A549 (cell line): Measurements from ENCODE around the gene CATSPERE. TPM values are rescaled to one million over a fixed set of nuclear protein-coding genes. Genes with fewer than 3 reads are reported as not detected.

ENCODE experiments used
- ATAC-seq, 2 experiments: fragments of 200-7000 bp in 1 of 2; fragments of >200 bp in 1 of 2; cut with Nextera tagmentation in 1 of 2; cut with Tn5 transposase in 1 of 2; 3 replicates each; pipeline versions ENCODE4 v1.8.0 to v1.9.1; 2018 to 2020; ENCODE audit warnings: mild to moderate bottlenecking in 1 of 2, moderate library complexity in 1 of 2
- CTCF ChIA-PET: fragments of 300-600 bp; sonication (Branson Sonifier 250); formaldehyde crosslinking; extraction: SDS; loops from one replicate; lab custom pipeline; 2021; ENCODE audit warnings: antibody characterized with exemption, inconsistent platforms; lab: Yijun Ruan, JAX
- POLR2A ChIA-PET: fragments of 350-600 bp; formaldehyde crosslinking; extraction: SDS; loops from one replicate; lab custom pipeline; 2021; ENCODE audit warnings: antibody characterized with exemption, inconsistent platforms; lab: Yijun Ruan, JAX
- DNase-seq, 2 experiments: peaks; one replicate each; pipeline versions ENCODE4 v3.0.0 to v3.0.0-alpha.2; 2011 to 2016; ENCODE audit warnings: low read depth in 1 of 2, low spot score in 1 of 2
- FAIRE-seq: peaks from 2 replicates; lab custom pipeline; 2011; peaks lifted over from hg19 to GRCh38; lab: Jason Lieb, UNC
- H3K27ac ChIP-seq, 2 experiments: fragments of >200 bp; sonication (Bioruptor Twin); formaldehyde crosslinking; 3 replicates each; pipeline ENCODE4 v1.5.1; 2016 to 2017
- H3K4me1 ChIP-seq: fragments of >200 bp; sonication (Bioruptor Twin); formaldehyde crosslinking; 3 replicates; pipeline ENCODE4 v1.6.1; 2016
- H3K4me2 ChIP-seq: fragments of >200 bp; sonication (Bioruptor Twin); formaldehyde crosslinking; 3 replicates; pipeline ENCODE4 v1.6.1; 2016
- H3K4me3 ChIP-seq: fragments of >200 bp; sonication (Bioruptor Twin); formaldehyde crosslinking; 3 replicates; pipeline ENCODE4 v1.5.1; 2016
- H3K9me3 ChIP-seq: fragments of >200 bp; sonication (Bioruptor Twin); formaldehyde crosslinking; 3 replicates; pipeline ENCODE4 v1.6.1; 2016
- CBX8 ChIP-seq: fragments of 200-600 bp; sonication (generic); IDR thresholded peaks from 2 replicates; pipeline ENCODE4 v1.6.1; 2016
- CHD2 ChIP-seq: fragments of 150-350 bp; IDR thresholded peaks from 2 replicates; pipeline ENCODE4 v1.6.1; 2014; ENCODE audit warnings: low read length; ENCODE audit not compliant: partially characterized antibody
- EHF ChIP-seq: fragments of 250-450 bp; sonication (Bioruptor Pico); IDR thresholded peaks from 2 replicates; pipeline ENCODE4 v1.5.0; 2020; ENCODE audit warnings: mild to moderate bottlenecking
- EHMT2 ChIP-seq: fragments of 200-600 bp; sonication (generic); IDR thresholded peaks from 2 replicates; pipeline ENCODE4 v1.6.1; 2016; ENCODE audit warnings: antibody characterized with exemption, low read depth, mild to moderate bottlenecking, moderate library complexity
- EP300 ChIP-seq, 2 experiments: fragments of >200 bp; sonication (Bioruptor Twin); formaldehyde crosslinking; IDR thresholded peaks; 2 replicates in 1 of 2; 3 replicates in 1 of 2; pipeline ENCODE4 v1.6.1; 2016 to 2017
- ESRRA ChIP-seq: fragments of 150-350 bp; IDR thresholded peaks from 2 replicates; pipeline ENCODE4 v1.6.1; 2014; ENCODE audit warnings: mild to moderate bottlenecking, low read length, borderline replicate concordance
- FOSB ChIP-seq: fragments of 250-450 bp; sonication (Bioruptor Pico); IDR thresholded peaks from 2 replicates; pipeline ENCODE4 v1.5.0; 2020; ENCODE audit warnings: mild to moderate bottlenecking, moderate library complexity
- FOSL2 ChIP-seq, 2 experiments: fragments of 450-650 bp in 1 of 2; fragments of >200 bp in 1 of 2; sonication (Bioruptor Twin) in 1 of 2; formaldehyde crosslinking; IDR thresholded peaks; 2 replicates each; pipeline versions ENCODE4 v1.5.0 to v1.6.1; 2016 to 2020; ENCODE audit warnings: mild to moderate bottlenecking in 1 of 2, moderate library complexity in 1 of 2
- GATA3 ChIP-seq: IDR thresholded peaks from 2 replicates; pipeline ENCODE4 v1.6.1; 2012; ENCODE audit warnings: borderline replicate concordance
- HDAC2 ChIP-seq: fragments of 200-600 bp; sonication (generic); IDR thresholded peaks from 2 replicates; pipeline ENCODE4 v1.6.1; 2016
- HOXB5 ChIP-seq: fragments of 250-450 bp; sonication (Bioruptor Pico); IDR thresholded peaks from 2 replicates; pipeline ENCODE4 v1.5.0; 2020; ENCODE audit warnings: mild to moderate bottlenecking, moderate library complexity
- JUN ChIP-seq, 2 experiments: fragments of >200 bp; sonication (Bioruptor Twin); formaldehyde crosslinking; IDR thresholded peaks; 2 replicates in 1 of 2; 3 replicates in 1 of 2; pipeline ENCODE4 v1.6.1; 2016 to 2017
- JUNB ChIP-seq: fragments of >200 bp; sonication (Bioruptor Twin); formaldehyde crosslinking; IDR thresholded peaks from 2 replicates; pipeline ENCODE4 v1.6.1; 2016
- KDM5A ChIP-seq: fragments of 200-600 bp; sonication (generic); IDR thresholded peaks from 2 replicates; pipeline ENCODE4 v1.6.1; 2016; ENCODE audit warnings: antibody characterized with exemption, mild to moderate bottlenecking
- RCOR1 ChIP-seq: fragments of 150-350 bp; IDR thresholded peaks from 2 replicates; pipeline ENCODE4 v1.6.1; 2014; ENCODE audit warnings: antibody characterized with exemption, low read length, low read depth
- SMC3 ChIP-seq: fragments of >200 bp; sonication (Bioruptor Twin); formaldehyde crosslinking; IDR thresholded peaks from 3 replicates; pipeline ENCODE4 v1.6.1; 2018; ENCODE audit warnings: inconsistent platforms
- ZC3H11A ChIP-seq: fragments of 450-650 bp; IDR thresholded peaks from 2 replicates; pipeline ENCODE4 v1.6.1; 2014; ENCODE audit warnings: antibody characterized with exemption, mild to moderate bottlenecking
- WGBS: methylation state at CpG from one replicate; pipeline ENCODE4 v1.1.6; 2017; ENCODE audit errors: missing lambda C conversion rate; 5-methylcytosine and 5-hydroxymethylcytosine counted together
- polyA plus RNA-seq, 4 experiments: library from polyadenylated mRNA; depleted of rRNA in 3 of 4; stranded (reverse); fragments of >200 nt; fragmentation: RNase III in 1 of 4; extraction: RNeasy Plus Mini Kit Qiagen cat#74134 plus additional on column Dnase treatment in 1 of 4; gene quantifications; 2 replicates in 3 of 4; 3 replicates in 1 of 4; pipeline ENCODE4 v1.2.3, GENCODE V29; 2011 to 2017
- TF ChIP-seq, protein P1 (sequence below): IDR thresholded peaks from 2 replicates; pipeline ENCODE4 v1.6.1; 2012; ENCODE audit warnings: low read depth, borderline replicate concordance
- TF ChIP-seq, protein P2 (sequence below): fragments of 250-450 bp; sonication (Bioruptor Pico); IDR thresholded peaks from 2 replicates; pipeline ENCODE4 v1.5.0; 2021; ENCODE audit warnings: mild to moderate bottlenecking, moderate library complexity, borderline replicate concordance
- TF ChIP-seq, protein P3 (sequence below): fragments of 450-650 bp; IDR thresholded peaks from 2 replicates; pipeline ENCODE4 v1.6.1; 2014; ENCODE audit warnings: antibody characterized with exemption
- TF ChIP-seq, protein P4 (sequence below): fragments of 200-600 bp; sonication (generic); IDR thresholded peaks from 2 replicates; pipeline ENCODE4 v1.6.1; 2016; ENCODE audit warnings: antibody characterized with exemption, mild to moderate bottlenecking, moderate library complexity

CATSPERE gene
- polyA plus RNA-seq, 2 of the 4 experiments (the other 2 are of a cell fraction), result 0.25 to 0.43 TPM

DNA sequence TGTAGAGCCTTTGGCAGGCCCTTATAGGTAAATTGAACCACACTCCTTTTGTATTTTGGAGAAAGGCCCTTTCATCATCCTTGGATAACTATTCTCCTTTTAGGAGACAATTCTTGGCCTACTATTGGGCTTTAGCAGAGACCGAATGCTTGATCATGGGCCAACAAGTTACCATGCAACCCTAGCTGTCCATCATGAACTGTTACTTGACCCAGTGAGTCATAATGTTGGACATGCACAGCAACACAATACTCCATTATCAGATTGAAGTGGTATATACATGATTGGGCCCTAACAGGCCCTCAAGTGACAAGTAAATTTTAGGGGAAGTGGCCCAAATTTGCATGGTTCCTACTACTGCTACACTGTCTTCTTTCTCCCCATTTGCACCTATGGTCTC lies 84.4 kb downstream of the CATSPERE start (continued):
- TF ChIP-seq ZC3H11A, result no peak
- TF ChIP-seq, all 56 proteins: peak for 0

DNA sequence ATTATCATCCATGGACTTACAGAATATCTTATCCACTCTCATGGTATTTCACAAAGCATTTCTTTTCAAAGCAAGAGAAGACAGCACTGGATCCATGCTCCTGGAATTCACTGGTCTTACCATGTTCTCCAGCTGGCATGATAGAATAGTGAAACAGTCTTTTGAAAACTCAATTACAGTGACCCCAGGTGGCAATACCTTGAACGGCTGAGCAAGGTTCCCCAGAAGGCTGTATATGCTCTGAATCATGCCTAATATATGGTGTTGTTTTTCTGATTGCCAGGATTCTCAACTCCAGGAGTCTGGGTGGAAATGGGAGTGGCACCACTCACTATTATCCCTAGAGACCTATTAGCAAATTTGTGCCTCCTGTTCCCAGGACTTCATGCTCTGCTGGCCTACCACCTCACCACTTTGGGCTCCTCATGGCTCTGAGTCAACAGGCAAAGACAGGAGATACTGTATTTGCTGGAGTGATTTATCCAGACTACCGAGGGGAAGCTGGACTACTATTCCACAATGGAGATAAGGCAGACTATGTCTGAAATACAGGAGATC lies 87.6 kb downstream of the CATSPERE start:
- WGBS, result 8% methylated on average over 2 of the region's 2 CpGs
- ATAC-seq (no peak), DNase-seq (no peak), FAIRE-seq (no peak)
- ChIA-PET CTCF (interaction anchor here (1.0 kb wide), 1 partner anchor 101 kb away, joined by 3 read pairs; no protein-coding TSS in a partner anchor), POLR2A (no interaction called here)
- TF ChIP-seq EHMT2 (no peak), JUNB (no peak), RCOR1 (no peak), FOSB (CRISPR knock-in tag) (no peak)
- Histone ChIP-seq H3K4me1 (peaks cover 5% of the 10 kb centered on the region; the same call in 1 of the 3 replicates), H3K4me2 (no peak overlapping the region), H3K9me3 (peaks cover 3% of the 10 kb centered on the region; the same call in 1 of the 3 replicates), H3K27ac (no peak overlapping the region), H3K4me3 (no peak overlapping the region)

DNA sequence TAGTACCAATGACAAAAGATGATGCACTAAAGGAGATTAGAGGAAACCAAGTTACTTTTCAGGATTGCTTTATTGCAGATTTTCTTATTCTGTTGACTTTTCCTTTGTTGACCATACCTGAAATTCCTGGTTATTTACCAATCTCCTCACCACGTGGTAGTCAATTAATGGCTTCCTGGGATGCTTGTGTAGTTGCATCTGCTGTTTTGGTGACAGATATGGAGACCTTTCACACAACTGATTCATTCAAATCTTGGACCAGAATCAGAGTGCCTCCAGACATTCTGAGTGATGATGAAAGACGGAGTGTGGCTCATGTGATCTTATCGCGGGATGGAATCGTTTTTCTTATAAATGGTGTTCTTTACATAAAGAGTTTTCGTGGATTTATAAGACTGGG lies 91.3 kb downstream of the CATSPERE start:
- no peak for FAIRE-seq
- no peak overlapping the region for H3K4me3 ChIP-seq
- TF ChIP-seq ESRRA, result no peak
- no peak for TF ChIP-seq JUNB
- TF ChIP-seq KDM5A, result no peak
- no peak for TF ChIP-seq CHD2
- TF ChIP-seq CBX8, result no peak
- TF ChIP-seq HDAC2, result no peak
- no peak for TF ChIP-seq EP300 (IDR thresholded peaks at IDR 0.05)
- no peak for TF ChIP-seq JUN (IDR thresholded peaks at IDR 0.05)
- TF ChIP-seq, protein P1, sequence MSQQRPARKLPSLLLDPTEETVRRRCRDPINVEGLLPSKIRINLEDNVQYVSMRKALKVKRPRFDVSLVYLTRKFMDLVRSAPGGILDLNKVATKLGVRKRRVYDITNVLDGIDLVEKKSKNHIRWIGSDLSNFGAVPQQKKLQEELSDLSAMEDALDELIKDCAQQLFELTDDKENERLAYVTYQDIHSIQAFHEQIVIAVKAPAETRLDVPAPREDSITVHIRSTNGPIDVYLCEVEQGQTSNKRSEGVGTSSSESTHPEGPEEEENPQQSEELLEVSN, result no peak
- TF ChIP-seq HOXB5 (CRISPR knock-in tag), result no peak
- TF ChIP-seq, protein P2, sequence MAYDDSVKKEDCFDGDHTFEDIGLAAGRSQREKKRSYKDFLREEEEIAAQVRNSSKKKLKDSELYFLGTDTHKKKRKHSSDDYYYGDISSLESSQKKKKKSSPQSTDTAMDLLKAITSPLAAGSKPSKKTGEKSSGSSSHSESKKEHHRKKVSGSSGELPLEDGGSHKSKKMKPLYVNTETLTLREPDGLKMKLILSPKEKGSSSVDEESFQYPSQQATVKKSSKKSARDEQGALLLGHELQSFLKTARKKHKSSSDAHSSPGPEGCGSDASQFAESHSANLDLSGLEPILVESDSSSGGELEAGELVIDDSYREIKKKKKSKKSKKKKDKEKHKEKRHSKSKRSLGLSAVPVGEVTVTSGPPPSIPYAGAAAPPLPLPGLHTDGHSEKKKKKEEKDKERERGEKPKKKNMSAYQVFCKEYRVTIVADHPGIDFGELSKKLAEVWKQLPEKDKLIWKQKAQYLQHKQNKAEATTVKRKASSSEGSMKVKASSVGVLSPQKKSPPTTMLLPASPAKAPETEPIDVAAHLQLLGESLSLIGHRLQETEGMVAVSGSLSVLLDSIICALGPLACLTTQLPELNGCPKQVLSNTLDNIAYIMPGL (CRISPR knock-in tag), result no peak
- no peak for TF ChIP-seq EHF
- TF ChIP-seq, protein P3, sequence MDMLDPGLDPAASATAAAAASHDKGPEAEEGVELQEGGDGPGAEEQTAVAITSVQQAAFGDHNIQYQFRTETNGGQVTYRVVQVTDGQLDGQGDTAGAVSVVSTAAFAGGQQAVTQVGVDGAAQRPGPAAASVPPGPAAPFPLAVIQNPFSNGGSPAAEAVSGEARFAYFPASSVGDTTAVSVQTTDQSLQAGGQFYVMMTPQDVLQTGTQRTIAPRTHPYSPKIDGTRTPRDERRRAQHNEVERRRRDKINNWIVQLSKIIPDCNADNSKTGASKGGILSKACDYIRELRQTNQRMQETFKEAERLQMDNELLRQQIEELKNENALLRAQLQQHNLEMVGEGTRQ, result no peak
- TF ChIP-seq GATA3, result no peak
- TF ChIP-seq ZC3H11A, result no peak
- TF ChIP-seq SMC3, result no peak
- TF ChIP-seq FOSL2 (IDR thresholded peaks at IDR 0.05), result no peak
- TF ChIP-seq FOSL2 (CRISPR knock-in tag; IDR thresholded peaks at IDR 0.05), result no peak
- TF ChIP-seq, protein P4, sequence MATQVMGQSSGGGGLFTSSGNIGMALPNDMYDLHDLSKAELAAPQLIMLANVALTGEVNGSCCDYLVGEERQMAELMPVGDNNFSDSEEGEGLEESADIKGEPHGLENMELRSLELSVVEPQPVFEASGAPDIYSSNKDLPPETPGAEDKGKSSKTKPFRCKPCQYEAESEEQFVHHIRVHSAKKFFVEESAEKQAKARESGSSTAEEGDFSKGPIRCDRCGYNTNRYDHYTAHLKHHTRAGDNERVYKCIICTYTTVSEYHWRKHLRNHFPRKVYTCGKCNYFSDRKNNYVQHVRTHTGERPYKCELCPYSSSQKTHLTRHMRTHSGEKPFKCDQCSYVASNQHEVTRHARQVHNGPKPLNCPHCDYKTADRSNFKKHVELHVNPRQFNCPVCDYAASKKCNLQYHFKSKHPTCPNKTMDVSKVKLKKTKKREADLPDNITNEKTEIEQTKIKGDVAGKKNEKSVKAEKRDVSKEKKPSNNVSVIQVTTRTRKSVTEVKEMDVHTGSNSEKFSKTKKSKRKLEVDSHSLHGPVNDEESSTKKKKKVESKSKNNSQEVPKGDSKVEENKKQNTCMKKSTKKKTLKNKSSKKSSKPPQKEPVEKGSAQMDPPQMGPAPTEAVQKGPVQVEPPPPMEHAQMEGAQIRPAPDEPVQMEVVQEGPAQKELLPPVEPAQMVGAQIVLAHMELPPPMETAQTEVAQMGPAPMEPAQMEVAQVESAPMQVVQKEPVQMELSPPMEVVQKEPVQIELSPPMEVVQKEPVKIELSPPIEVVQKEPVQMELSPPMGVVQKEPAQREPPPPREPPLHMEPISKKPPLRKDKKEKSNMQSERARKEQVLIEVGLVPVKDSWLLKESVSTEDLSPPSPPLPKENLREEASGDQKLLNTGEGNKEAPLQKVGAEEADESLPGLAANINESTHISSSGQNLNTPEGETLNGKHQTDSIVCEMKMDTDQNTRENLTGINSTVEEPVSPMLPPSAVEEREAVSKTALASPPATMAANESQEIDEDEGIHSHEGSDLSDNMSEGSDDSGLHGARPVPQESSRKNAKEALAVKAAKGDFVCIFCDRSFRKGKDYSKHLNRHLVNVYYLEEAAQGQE, result no peak
- TF ChIP-seq, all 56 proteins: peak for 0
- 43% methylated on average over 6 of the region's 6 CpGs for WGBS
- DNase-seq (peak in 1 of 2 experiments; percentile 39), ATAC-seq (no peak; a peak in 1 of 6 replicates)
- POLR2A ChIA-PET, result no interaction called here
- H3K27ac ChIP-seq, result no peak overlapping the region
- CTCF ChIA-PET, result no interaction called here
- H3K4me2 ChIP-seq, result peak overlapping the region; percentile 20; the same call in 1 of the 3 replicates
- peaks cover 8% of the 10 kb centered on the region; the same call in 1 of the 3 replicates for H3K9me3 ChIP-seq
- peaks cover 5% of the 10 kb centered on the region; the same call in 1 of the 3 replicates for H3K4me1 ChIP-seq
